ENCODE data around the gene PTPRN2.

DNA sequence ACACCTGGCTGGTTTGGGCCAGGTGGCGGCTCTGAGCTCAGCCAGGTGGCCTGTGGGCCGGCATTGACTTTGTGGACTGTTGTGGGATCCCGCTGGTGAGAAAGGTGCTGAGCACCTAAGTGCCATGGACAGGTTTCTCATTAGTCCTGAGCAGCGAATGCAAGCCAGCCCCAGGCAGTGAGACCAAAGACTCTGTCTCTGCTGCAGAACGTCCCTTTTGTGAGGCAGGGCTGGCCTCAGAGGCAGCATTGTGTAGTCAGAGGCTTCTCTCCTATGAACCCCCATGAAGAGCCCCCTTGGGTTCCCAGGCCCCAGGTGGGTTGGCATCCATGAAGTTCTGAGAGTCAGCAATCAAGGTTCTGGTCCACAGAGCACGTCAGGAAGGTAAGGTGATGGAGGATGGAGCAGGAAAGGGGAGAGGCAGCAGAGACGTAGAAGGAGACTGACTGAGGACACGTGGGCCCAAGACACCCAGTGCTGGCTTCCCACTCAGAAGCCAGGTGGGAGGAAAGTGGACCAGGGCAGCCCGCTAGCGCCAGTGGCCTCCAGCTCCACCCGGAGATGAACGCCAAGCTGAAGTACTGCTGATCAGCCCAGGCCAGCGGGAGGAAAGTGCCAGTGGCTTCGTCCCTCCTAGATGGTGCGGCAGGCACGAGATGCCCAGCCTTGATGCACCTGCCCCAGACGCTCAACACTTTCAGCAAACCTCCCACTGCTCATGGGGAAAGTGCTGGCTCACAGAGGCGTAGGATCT, 19.2 kb upstream of the PTPRN2 start:
- TF ChIP-seq, protein P1, sequence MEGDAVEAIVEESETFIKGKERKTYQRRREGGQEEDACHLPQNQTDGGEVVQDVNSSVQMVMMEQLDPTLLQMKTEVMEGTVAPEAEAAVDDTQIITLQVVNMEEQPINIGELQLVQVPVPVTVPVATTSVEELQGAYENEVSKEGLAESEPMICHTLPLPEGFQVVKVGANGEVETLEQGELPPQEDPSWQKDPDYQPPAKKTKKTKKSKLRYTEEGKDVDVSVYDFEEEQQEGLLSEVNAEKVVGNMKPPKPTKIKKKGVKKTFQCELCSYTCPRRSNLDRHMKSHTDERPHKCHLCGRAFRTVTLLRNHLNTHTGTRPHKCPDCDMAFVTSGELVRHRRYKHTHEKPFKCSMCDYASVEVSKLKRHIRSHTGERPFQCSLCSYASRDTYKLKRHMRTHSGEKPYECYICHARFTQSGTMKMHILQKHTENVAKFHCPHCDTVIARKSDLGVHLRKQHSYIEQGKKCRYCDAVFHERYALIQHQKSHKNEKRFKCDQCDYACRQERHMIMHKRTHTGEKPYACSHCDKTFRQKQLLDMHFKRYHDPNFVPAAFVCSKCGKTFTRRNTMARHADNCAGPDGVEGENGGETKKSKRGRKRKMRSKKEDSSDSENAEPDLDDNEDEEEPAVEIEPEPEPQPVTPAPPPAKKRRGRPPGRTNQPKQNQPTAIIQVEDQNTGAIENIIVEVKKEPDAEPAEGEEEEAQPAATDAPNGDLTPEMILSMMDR (IDR thresholded peaks at IDR 0.05) = no peak
- TF ChIP-seq ZFX (IDR thresholded peaks at IDR 0.05; ENCODE audit: borderline replicate concordance) = no peak
